ENCODE results near the gene MCM3.

The MCM3 gene

DNA sequence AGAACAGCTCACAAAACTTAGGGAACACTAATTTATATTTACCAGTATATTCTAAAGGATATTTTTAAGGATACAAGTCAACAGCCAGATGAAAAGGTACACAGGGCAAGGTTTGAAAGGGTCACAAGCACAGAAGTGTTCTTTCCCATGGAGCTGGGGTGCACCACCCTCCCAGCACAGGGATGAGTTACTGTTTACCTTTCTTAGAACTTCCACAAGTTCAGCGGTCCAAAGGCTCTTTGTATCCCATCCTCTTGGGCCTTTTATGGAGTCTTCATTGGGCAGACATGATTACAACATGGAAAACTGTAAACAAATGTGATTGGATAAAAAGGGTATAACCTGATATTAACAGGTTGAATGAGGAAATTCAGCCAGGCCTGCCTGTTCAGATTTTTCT is 39.1 kb downstream of the MCM3 start:
- no peak for DNase-seq

DNA sequence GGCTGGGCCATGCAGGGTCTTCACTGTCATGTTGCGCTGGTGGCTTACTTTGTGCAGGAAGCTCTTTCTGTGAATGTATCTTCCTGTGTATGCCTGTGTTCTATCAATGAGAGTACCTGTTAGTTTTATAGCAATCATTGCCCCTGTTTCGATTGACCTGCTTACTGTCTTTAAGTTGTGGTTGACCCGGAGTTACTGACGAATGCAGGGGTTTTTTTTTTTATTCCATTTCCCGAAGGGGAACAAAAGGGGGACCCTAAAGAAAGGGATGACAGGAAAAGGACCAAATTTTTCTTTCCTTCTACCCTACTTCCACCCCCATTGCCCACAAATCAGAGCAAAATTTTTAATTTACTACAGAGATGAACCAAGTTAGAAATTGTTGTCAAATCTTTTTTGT is 40.1 kb downstream of the MCM3 start, which contains the start of gene IL17F:
Gene IL17F (minus strand): TSS at position 101 of the 400 bp plus-strand sequence. CDS start 71 bp downstream, at position 30.
- no peak for DNase-seq

DNA sequence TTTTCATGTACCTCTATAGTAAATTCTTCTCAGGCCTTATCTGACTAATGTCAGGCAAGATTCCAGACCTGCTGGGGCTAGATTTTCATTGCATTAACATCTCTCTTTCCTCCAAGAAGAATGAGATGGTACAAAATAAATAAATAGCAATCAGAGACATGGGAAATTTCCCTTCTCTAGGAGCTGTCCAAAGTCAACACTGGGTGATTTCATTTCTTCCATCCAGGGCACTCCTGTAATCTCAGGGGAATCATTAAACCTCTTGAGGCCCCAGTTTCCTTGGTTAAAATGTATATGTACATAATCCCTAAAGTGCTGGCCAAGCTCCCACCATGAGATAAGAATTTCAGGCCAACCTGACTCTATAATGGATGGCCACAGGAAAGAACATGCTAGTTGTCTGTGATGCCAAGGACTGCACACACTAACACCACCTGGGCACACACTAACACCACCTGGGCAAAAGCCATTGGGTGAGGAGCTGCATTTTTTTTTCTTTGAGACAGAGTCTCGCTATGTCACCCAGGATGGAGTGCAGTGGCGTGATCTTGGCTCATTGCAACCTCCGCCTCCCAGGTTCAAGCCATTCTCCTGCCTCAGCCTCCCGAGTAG is 41.2 kb downstream of the MCM3 start:
- no peak for DNase-seq

DNA sequence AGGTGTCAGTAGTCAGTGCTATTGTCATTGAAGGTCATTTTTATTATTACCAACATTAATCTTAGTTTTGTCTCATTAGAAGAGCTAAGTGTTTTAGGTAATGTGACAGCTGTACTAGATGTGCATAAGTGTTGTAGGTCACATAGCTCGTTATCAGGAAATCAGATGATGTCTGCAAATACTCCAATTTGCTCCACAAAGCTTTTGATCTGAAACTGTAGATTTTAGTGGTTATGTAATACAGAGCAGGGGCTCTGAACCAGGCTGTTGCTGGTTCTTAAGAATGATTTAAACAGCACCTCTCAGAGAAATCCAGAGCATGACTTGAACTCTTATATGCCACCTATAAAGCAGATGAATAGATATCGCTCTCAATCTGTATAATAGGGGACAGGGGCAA is 42.7 kb downstream of the MCM3 start:
- DNase-seq: no peak

DNA sequence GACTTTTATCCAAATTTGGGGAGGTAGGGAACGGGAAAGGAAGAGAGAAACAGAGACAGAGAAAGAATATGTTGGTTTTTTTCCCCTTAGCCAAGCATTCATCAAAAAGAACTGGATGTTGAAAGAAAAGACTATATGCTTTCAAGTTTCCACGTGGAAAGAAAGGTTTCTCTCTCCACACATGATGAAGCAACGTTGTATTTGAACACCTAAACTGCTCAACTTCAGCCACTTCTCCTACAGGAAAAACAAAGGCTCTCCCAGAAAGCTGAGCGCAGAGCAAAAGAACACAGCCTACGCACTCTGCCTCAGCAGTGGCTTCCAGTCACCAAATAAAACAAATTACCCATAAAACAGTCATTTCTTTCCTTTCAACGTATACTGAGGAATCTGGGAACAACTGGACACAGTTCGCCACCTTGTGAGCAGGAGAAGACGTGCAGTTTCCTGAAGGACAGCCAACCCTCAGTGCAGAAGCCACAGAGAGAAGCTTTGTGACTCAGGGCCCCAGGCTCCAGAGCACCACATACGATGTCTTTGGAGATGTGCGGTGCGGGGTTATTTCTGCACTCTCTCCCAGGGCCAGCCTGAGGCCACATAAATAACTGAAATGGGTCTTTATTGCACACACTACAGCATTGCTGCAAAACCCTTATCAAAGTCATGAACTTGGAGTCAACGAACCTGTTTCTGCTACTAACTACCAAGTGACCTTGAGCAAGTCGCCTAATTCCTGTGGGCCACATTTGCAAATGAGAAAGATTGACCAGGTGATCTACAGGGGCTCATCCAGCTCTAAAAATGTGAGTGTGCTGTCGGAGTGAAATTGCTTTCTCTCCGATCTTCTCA is 50.3 kb downstream of the MCM3 start:
- DNase-seq: no peak

DNA sequence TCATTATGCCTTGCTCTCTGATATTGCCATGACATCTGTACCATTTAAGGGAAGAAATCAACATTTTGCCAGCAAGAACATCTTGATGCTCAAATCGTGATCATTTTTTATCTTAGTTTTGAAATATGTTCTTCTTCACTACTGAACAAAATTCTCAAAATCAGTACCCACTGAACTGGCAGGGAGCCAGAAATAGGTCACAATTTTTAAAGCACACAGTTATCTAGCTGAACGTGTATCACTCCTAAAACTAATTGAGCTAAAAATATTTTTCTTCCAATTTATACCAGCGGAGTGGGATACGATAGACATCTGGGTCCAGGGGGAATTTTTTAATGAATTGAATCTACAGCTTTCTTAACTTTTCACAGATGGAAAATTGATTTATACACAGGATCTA is 51.5 kb downstream of the MCM3 start:
- no peak for DNase-seq

DNA sequence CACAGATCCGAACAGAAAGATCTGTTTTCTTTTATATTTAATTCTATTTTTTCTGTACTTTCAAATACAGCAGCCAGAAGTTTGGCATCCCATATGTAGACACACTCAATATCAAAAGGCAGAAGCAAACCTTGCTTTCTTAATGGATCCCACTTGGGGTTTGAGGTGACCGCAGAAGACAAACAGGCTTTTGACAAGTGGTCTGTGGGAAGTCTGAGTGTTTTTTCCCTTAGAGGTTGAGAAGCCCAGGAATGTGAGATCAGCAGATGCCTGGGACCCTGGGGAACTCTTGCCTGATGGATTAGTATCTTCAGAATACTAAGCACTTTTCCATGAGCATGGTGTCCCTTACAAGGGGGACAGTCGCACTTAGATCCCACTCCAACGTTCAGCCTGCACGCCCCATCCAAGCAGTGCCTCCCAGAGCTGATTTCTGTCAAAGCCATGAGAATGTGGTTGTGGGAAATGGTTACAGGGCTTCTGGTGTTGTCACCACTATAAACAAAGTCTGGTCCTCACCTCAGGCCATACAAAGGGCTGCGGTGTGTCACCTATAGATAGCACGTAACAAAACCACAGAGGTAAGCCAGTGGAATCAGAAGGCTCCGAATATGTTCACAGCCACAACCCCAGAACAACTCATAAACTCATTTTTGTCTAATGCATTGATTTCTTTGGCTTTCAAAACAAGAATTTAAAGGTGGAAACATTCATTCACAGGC is 53.0 kb downstream of the MCM3 start:
- no peak for DNase-seq

DNA sequence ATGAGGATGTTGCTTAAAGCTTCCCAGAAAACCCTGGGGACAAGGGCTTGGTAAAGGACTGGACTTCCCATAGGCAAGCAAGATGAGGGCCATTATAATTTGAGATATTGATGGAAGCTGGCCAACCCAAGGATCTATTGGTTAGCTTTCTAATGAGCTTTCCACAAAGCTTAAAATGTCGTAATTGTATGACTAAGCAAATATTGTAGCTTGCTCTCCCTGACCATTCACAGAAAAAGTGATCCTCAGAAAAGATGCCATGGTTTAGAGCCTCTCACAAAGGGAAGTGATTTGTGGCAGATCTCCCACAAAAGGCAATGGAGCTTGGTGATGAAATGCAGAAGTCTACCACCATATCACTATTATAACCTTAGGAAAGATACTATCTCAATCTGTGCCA is 53.9 kb downstream of the MCM3 start:
- DNase-seq: no peak

DNA sequence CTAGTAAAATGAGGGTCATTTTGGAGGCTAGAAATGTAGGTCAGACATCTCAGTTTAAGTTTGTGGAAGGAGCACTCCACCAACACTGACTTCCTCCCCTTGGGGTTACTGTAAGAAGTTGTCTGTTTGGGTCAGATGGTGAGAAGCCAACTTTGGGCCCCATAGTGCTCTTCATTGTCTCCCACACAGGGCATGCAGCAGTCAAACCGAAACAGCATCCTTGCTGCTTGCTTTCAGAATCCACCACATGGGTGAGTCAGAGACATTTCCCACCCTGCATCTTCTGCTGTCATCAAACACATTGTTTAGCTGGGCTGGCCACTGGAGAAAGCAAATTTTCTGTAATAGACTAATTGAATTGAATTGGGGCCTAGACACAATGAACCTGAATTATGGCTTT is 57.0 kb downstream of the MCM3 start:
- no peak for DNase-seq

DNA sequence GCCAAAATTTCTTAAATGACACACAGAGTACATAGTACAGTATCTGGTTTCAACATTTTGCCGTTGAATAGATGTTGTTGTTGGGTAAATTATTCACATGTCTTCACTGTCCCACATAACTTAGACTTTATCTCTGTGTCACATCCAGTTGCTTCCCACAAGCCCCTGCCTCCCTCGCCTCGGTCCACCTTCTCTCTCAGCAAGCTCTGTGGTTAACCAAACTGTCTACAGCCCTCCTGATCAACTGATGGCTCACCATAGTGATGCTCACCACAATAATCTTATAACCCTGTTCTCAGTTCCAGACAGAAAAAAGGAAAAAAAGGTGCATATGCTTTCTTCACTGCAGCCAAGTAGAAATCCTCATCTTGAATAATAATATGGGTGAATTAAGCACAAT is 63.2 kb downstream of the MCM3 start:
- no peak for DNase-seq

DNA sequence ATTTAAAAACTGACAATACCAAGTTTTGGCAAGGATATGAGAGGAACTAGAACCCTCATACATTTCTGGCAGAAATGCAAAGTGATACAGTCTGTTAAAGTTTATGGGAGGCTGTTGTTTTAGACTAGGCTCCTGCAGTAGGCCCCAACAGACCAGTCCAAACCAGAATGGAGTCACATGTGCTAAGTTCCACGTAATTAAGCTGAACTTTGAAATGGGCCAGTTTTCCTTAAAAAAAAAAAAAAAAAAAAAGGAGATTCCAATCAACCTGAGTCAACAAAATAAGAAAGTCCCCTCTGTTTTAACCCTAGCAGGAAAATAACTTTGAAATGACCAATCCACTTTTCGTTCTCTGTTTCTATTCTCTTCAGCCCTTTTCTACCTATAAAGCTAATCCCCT is 66.8 kb downstream of the MCM3 start:
- no peak for DNase-seq

DNA sequence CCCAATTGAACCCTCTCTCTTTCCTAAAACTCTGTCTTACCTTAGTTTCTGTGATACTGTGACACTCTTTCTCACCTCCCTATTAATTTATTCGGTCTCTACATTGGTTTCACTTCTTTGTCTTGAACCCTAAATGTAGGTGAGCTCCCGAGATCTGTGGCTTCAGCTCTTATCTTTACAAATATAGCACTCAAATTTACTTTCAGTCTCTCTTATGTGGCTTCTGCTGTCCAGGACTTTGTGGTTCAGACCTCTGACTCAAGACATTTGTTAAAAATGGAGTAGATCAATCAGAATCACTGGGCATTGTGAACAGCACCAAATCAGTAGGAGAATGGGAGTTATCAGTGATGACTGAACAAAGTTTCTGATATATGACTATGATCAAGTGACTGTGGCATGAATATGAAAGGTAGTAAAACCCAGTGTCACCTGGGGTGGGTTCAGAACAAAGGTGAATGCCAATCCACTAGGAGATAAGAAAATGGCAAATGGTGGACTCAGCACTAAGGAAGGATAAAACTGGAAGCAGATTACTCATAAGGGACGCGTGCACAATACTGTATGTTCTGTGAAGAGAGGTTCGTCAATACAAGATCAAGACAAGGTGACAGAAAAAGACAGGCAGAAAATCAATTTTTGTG is 67.5 kb downstream of the MCM3 start:
- DNase-seq: no peak

DNA sequence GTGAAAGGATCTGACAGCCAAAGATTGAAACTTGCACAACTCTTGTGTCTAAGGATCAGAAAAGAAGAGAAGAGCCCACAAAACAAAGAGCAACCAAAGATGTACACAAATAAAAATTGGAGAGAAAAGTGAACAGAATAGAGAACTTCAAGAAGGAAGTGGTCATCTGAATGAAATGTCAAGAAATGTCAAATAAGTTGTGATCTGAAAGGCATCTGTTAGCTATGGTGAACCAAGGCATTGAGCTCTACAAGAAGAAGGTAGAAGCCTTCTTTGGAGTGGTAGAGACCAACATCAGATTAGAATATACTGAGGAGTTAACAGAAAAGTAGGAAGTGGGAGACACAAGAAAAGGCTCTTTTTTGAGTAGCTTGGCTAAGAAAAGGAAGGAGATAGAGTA is 68.8 kb downstream of the MCM3 start:
- DNase-seq: no peak
